ENCODE results near the gene COL23A1.

DNA sequence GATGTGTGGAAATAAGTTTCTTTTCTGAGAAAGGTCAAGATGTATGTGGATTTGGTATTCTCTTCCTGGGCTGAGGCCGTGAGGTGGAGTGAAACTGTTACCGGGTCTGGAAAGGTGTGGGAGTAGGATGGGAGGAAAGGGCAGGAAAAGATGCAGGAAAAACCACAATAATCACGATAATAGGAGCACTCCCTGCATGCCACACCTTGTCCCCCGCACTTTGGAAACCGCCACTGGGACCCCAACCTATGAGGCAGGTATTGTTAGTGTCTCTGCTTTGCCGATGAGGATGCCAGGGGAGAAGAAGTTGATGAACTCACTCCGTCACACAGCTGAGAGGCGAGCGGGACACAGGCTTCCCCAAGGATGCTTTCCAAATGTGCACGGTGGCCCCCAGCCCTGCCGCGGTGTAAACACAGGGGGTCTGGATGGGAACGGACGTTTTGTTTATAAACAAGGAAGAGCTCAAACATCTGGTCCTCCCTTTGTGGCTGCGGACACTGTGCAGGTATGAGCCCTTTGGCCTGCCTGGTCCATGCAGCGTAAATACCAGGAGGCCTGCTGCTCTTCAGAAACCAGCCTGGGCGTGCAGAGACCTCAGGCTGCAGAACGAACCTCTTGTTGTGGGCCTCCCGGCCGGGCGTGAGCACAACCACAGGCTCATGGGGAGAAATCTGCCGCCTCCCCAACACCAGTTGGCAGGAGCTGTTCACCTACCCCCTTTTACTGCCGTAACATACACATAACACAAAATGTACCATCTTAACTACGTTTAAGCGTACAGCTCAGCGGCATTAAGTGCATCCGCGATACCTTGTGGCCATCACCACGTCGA, 126.7 kb downstream of the COL23A1 start:
- TF ChIP-seq, protein P1, sequence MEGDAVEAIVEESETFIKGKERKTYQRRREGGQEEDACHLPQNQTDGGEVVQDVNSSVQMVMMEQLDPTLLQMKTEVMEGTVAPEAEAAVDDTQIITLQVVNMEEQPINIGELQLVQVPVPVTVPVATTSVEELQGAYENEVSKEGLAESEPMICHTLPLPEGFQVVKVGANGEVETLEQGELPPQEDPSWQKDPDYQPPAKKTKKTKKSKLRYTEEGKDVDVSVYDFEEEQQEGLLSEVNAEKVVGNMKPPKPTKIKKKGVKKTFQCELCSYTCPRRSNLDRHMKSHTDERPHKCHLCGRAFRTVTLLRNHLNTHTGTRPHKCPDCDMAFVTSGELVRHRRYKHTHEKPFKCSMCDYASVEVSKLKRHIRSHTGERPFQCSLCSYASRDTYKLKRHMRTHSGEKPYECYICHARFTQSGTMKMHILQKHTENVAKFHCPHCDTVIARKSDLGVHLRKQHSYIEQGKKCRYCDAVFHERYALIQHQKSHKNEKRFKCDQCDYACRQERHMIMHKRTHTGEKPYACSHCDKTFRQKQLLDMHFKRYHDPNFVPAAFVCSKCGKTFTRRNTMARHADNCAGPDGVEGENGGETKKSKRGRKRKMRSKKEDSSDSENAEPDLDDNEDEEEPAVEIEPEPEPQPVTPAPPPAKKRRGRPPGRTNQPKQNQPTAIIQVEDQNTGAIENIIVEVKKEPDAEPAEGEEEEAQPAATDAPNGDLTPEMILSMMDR (IDR thresholded peaks at IDR 0.05) = no peak
- TF ChIP-seq EZH2 (IDR thresholded peaks at IDR 0.05; ENCODE audit: borderline replicate concordance, insufficient read depth, low read depth, low read length, poor library complexity, severe bottlenecking) = no peak

All from B cell (primary cell).